Measurements from ENCODE around the gene GOLPH3L. TPM values are rescaled to one million over a fixed set of nuclear protein-coding genes. Genes with fewer than 3 reads are reported as not detected.
"Not testable (repeated sequence)": the region's sequence is repeated elsewhere in the genome, so short reads cannot be mapped to it uniquely, and the experiment has no call there.

GOLPH3L gene
- polyA plus RNA-seq, 3 donors, result 10.3 to 26.6 (median 19.2) TPM

DNA sequence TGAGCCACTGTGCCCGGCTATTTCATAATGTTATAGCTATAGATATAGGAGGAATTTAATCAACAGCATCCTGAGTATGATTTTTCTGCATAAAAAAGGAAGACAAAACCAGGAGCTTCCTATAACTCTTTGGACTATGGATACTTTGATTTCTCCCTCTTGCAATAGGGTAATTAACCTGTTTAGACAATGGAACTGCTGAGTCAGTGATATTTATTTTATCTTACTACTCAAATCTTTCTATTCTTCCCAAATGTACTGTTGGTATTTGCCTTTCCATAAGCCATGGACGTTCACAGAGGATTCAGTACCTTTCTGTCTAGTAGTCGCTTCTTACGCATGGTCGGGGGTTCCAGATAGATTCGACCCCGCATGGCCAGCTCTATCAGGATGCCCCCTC is 33.6 kb downstream of the GOLPH3L start:
- 90 to 97% (median 93%) methylated on average over 7 of the region's 7 CpGs for WGBS, 3 donors

GRCh38 chr1:150662811-150663210 is 34.1 kb downstream of the GOLPH3L start:
- H3K27ac ChIP-seq (ENCODE audit: low read depth, low read length), result no peak overlapping the region
- WGBS, 3 donors, result 93 to 95% (median 94%) methylated on average over 9 of the region's 9 CpGs

More for the DNA sequence above, 33.6 kb downstream of the GOLPH3L start:
- no peak overlapping the region for H3K27ac ChIP-seq (ENCODE audit: low read depth, low read length)

DNA sequence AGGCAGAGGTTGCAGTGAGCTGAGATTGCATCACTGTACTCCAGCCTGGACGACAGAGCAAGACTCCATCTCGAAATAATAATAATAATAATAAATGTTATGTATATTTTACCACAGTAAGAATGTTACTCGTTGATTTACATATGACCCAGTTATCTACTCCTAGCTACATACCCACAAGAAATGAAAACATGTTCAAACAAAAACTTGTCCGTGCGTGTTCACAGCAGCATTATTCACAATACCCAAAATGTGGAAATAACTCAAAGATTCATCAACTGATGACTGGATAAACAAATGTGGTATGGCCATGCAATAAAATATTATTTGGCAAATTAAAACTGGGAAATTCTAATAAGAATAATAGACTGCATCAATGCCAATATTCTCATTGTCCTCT is 35.8 kb downstream of the GOLPH3L start:
- WGBS, 3 donors, result 96 to 98% (median 98%) methylated on average over 5 of the region's 5 CpGs
- no peak overlapping the region for H3K27ac ChIP-seq (ENCODE audit: low read depth, low read length)

- H3K27ac ChIP-seq (ENCODE audit: low read depth, low read length), result no peak overlapping the region
- WGBS, 3 donors, result 86 to 99% (median 98%) methylated on average over 4 of the region's 4 CpGs
Measured at GRCh38 chr1:150660584-150660983, 36.4 kb downstream of the GOLPH3L start.

DNA sequence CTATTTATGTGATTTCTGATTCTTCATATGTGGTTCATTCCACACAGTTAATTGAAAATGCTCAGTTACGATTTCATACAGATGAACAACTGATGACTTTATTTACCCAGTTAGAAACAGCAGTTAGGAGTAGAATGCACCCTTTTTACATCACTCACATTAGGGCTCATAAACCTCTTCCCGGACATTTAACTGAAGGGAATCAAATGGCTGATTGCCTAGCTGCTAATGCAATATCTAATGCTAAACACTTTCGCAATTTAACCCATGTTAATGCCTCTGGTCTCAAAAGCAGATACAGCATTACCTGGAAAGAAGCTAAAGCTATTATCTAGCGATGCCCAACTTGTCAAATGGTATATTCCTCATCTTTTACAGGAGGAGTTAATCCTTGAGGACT is 39.9 kb downstream of the GOLPH3L start:
- not testable (repeated sequence) for H3K27ac ChIP-seq (ENCODE audit: low read depth, low read length)
- 82 to 88% (median 87%) methylated on average over 4 of the region's 4 CpGs for WGBS, 3 donors

GRCh38 chr1:150654635-150655034 is 42.3 kb downstream of the GOLPH3L start:
- 42 to 97% (median 91%) methylated on average over 10 of the region's 10 CpGs for WGBS, 3 donors
- not testable (repeated sequence) for H3K27ac ChIP-seq (ENCODE audit: low read depth, low read length)

- no peak overlapping the region for H3K27ac ChIP-seq (ENCODE audit: low read depth, low read length)
- WGBS, 3 donors, result 8 to 97% (median 78%) methylated on average over 1 of the region's 1 CpG
Measured at GRCh38 chr1:150650193-150650592, 46.8 kb downstream of the GOLPH3L start.

- no peak overlapping the region for H3K27ac ChIP-seq (ENCODE audit: low read depth, low read length)
- WGBS, 3 donors, result 62 to 92% (median 85%) methylated on average over 5 of the region's 5 CpGs
Measured at GRCh38 chr1:150649441-150650075, 47.4 kb downstream of the GOLPH3L start.

- H3K27ac ChIP-seq (ENCODE audit: low read depth, low read length), result no peak overlapping the region
- WGBS, 3 donors, result 78 to 89% (median 79%) methylated on average over 4 of the region's 4 CpGs
Measured at GRCh38 chr1:150642296-150642695, 54.7 kb downstream of the GOLPH3L start.

- WGBS, 3 donors, result 86 to 90% (median 88%) methylated on average over 9 of the region's 9 CpGs
- not testable (repeated sequence) for H3K27ac ChIP-seq (ENCODE audit: low read depth, low read length)
Measured at GRCh38 chr1:150641126-150641815, 55.7 kb downstream of the GOLPH3L start.

DNA sequence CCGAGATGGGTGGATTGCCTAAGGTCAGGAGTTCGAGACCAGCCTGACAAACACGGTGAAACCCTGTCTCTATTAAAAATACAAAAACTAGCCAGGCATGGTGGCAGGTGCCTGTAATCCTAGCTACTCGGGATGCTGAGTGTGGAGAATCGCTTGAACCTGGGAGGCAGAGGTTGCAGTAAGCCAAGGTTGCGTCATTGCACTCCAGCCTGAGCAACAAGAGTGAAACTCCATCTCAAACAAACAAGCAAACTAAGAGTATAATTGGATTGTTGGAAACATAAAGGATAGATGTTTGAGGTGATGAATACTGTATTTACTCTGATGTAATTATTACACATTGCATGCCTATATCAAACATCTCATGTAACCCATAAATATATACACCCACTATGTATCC is 58.5 kb downstream of the GOLPH3L start:
- 90 to 97% (median 95%) methylated on average over 6 of the region's 6 CpGs for WGBS, 3 donors
- not testable (repeated sequence) for H3K27ac ChIP-seq (ENCODE audit: low read depth, low read length)

DNA sequence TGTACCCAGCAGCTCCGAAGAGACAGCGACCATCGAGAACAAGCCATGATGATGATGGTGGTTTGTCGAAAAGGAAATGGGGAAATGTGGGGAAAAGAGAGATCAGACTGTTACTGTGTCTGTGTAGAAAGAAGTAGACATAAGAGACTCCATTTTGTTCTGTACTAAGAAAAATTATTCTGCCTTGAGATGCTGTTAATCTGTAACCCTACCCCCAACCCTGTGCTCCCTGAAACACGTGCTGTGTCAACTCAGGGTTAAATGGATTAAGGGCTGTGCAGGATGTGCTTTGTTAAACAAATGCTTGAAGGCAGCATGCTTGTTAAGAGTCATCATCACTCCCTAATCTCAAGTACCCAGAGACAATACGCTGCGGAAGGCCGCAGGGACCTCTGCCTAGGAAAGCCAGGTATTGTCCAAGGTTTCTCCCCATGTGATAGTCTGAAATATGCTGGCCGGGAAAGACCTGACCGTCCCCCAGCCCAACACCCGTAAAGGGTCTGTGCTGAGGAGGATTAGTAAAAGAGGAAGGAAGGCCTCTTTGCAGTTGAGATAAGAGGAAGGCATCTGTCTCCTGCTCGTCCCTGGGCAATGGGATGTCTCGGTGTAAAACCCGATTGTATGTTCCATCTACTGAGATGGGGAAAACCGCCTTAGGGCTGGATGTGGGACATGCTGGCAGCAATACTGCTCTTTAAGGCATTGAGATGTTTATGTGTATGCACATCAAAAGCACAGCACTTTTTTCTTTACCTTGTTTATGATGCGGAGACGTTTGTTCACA is 61.9 kb downstream of the GOLPH3L start:
- not testable (repeated sequence) for H3K27ac ChIP-seq (ENCODE audit: low read depth, low read length)
- 59 to 78% (median 70%) methylated on average over 14 to 15 of the region's 17 CpGs for WGBS, 3 donors

GRCh38 chr1:150629115-150629928 is 67.6 kb downstream of the GOLPH3L start, which contains the start of gene ENSA:
ENSA (minus strand) TSS chr1:150629612; CDS start chr1:150629470, 142 bp downstream.
- WGBS, 3 donors, result 0 to 1% (median 0%) methylated on average over 49 of the region's 49 CpGs
- peak within 1 kb of the TSS; percentile 96 for H3K27ac ChIP-seq (ENCODE audit: low read depth, low read length)

DNA sequence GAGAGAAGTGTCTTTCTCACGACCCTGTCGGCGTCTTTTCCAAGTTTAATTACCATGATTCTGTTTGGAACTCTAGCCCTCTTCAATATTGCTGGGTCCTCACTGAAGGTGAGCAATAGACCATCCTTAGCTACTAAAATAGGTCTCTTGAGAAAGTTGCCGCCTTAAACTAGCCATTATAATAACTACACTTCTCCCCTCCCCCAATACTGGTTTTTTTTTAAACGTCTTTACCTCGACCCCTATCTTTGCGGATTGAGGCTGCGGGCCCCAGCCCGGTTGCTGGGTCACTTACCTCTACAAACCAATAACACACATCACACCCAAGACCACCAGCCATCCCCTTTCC is 68.2 kb downstream of the GOLPH3L start:
- H3K27ac ChIP-seq (ENCODE audit: low read depth, low read length), result peak overlapping the region; percentile 47
- 0 to 1% (median 0%) methylated on average over 9 of the region's 9 CpGs for WGBS, 3 donors

- WGBS, 3 donors, result 34 to 72% (median 66%) methylated on average over 5 of the region's 5 CpGs
- H3K27ac ChIP-seq (ENCODE audit: low read depth, low read length), result no peak overlapping the region
Measured at GRCh38 chr1:150627826-150628410, 69.0 kb downstream of the GOLPH3L start.

- H3K27ac ChIP-seq (ENCODE audit: low read depth, low read length), result no peak overlapping the region
- WGBS, 3 donors, result 87 to 90% (median 89%) methylated on average over 2 of the region's 2 CpGs
Measured at GRCh38 chr1:150626150-150626549, 70.8 kb downstream of the GOLPH3L start.

DNA sequence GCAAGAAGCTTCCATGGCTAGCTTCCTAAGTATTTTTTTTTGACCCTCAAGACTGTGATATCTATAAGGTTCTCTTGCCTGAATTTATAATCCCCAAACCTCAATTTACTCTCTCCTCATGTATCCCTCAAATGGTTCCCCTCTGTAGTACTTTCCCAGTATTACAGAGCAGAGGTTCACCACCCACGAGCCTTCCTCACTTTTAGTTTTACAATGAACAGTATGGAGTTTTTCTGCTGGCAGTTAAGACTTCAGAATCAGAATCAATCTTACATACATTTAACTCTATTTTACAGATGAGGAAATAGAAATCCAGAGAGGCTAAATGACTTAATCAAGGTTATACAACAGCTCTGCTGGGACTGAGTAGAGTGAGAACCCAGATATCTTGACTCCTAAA is 72.4 kb downstream of the GOLPH3L start:
- H3K27ac ChIP-seq (ENCODE audit: low read depth, low read length), result not testable (repeated sequence)
- WGBS, 3 donors, result 84 to 88% (median 84%) methylated on average over 1 of the region's 1 CpG

GRCh38 chr1:150624134-150624533 is 72.8 kb downstream of the GOLPH3L start:
- H3K27ac ChIP-seq (ENCODE audit: low read depth, low read length), result not testable (repeated sequence)
- 91 to 100% (median 95%) methylated on average over 1 of the region's 1 CpG for WGBS, 3 donors
